HTR-8/SVneo (cell line): Measurements from ENCODE around the gene ELMO2.

Source experiments
- DNase-seq: peaks from one replicate; pipeline ENCODE4 v3.0.0; 2011; ENCODE audit warnings: low spot score, mixed read lengths; ENCODE audit not compliant: insufficient read length
- FAIRE-seq: peaks from 2 replicates; lab custom pipeline; 2011; peaks lifted over from hg19 to GRCh38; lab: Jason Lieb, UNC

ELMO2 gene

GRCh38 chr20:46354920-46355654 is 51.3 kb downstream of the ELMO2 start:
- DNase-seq (no peak), FAIRE-seq (peak; percentile 51)

- FAIRE-seq (peak; percentile 20), DNase-seq (no peak)
Measured at GRCh38 chr20:46354207-46354555, 52.2 kb downstream of the ELMO2 start.

DNA sequence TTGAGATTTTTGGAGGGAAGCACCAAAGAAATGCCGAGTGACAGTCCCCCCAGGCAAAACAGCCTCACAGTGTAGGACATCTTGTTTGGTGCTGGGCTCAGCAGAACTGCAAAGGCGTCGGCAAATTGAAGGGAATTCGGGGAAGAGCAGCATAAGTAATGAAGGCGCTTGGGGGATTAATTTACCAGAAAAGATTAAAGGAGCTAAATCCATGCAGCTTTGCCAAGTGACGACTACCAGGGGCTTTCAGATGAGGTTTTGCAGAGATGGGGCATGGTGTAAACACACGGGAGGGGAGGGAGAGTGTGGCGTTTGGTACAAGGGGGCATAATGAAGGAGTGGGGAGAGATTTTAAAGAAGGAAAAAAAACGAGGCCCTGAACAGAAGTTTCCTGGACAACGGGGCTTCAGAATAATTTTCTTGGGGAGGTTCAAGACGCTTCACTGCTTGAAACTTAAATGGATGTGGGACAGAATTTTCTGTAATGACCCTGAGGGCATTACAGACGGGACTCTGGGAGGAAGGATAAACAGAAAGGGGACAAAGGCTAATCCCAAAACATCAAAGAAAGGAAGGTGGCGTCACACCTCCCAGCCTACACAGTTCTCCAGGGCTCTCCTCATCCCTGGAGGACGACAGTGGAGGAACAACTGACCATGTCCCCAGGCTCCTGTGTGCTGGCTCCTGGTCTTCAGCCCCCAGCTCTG is 52.8 kb downstream of the ELMO2 start:
- DNase-seq (no peak), FAIRE-seq (no peak)

- DNase-seq: no peak
- no peak for FAIRE-seq
Measured at GRCh38 chr20:46352370-46352938, 54.0 kb downstream of the ELMO2 start.

DNA sequence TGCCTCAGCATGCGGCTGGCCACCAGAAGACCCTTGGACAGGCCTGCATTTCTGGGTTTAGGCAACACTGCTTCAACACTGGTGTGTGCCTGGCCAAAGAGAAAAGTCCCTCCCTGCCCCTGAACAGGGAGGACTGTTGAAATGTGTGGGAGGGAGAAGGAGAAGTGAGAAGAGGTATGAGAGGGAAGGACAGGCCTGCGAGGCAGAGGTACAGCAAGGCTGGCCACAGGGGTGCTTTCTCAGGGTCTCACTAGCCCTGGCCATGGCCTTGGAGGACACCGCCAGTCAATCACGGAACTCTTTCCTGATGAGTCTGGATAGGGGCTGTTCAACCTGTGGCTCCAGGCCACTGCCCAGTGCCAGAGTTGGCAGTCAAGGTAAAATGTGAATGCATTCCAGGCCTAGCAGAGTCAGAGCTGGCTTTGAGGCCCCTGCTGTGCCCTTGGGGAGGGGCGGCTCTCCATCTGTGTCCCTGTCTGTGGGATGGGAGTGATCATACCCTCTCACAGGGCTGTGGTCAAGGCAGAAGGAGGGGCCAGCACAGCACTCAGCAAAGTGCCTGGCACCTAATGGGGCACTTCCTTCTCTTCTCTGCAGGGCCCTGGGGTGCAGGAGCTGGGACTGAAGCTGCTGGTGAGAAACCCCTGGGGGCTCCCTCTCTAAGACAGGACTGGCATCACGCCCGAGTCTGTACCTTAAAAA is 54.9 kb downstream of the ELMO2 start:
- DNase-seq (no peak), FAIRE-seq (peak; percentile 13)

DNA sequence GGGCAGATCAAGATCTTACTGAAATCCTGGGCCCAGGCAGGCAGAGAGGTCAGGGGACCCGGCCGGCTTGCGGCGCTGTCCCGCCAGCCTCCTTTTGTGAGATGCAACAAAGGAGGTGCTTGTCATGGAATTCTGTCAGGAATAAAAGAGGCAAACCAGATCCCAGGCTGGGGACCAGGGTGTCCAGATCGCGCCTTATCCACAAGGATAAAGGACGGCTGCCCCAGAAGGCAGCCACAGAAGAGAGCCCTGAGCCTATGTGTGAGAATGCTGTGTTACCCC is 55.5 kb downstream of the ELMO2 start:
- DNase-seq (no peak), FAIRE-seq (no peak)

- peak; percentile 95 for DNase-seq
- peak; percentile 64 for FAIRE-seq
Measured at GRCh38 chr20:46350201-46350985, 56.0 kb downstream of the ELMO2 start.

DNA sequence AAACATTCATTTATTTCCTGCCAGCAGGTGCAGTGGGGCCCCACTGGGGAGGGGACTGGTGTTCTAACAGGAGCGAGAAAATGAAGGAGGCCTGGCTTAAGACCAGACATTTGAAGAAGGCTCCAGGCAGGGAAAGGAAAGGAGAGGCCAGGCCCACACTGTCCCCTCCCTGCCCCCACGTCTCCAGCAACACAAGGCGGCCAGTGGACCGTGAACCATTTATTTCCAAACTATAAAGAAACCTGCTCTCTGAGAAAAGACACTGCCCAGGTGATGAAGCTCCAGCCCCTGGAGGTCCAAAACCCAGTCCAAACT is 56.7 kb downstream of the ELMO2 start:
- DNase-seq: no peak
- no peak for FAIRE-seq

- FAIRE-seq: no peak
- peak; percentile 81 for DNase-seq
Measured at GRCh38 chr20:46349035-46349741, 57.2 kb downstream of the ELMO2 start.

GRCh38 chr20:46347841-46348803 is 58.3 kb downstream of the ELMO2 start:
- no peak for DNase-seq

DNA sequence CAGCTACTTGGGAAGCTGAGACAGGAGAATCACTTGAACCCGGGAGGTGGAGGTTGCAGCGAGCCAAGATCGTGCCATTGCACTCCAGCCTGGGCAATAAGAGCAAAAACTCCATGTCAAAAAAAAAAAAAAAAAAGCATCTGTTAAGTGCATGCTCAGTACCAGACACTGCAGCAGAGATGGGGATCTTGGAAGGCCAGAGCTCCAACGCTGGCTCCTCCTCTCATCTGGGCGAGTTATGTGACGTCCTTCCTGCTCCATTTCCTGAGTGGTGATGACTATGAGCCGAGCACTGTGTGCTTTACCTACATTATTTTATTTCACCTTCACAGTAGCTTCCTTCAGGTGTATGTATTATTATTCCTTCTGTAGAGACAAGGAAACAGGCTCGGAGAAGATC is 59.6 kb downstream of the ELMO2 start:
- DNase-seq: no peak
- peak; percentile 72 for FAIRE-seq

More at GRCh38 chr20:46347841-46348803, 58.3 kb downstream of the ELMO2 start:
- FAIRE-seq: peak; percentile 9

DNA sequence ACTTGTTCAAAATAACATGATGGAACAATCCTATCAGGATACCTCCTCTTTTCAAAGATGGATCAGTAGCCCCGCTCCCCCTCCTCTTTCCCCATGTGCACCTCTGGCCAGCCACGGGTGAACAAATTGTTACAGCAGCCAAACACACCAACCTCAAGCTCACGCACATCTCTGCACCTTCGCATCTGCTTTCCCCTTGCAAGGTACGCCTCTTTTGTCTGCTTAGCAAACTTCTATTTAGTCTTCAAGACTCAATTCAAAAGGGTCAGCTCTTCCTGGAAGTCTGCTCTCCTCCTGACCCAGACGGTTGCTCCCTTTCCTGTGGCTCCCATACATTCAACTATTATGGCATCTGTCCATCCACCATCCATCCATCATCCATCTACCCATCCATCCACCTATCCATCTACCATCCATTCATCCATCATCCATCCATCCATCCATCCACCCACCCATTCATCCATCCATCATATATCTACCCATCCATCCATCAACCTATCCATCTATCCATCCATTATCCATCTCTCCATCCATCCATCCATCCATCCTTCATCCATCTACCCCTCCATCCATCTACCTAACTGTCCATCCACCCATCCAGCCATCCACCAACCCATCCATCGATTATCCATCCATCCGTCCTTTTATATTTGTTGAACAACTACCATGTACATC is 61.8 kb downstream of the ELMO2 start:
- FAIRE-seq (peak; percentile 99), DNase-seq (no peak)

- no peak for DNase-seq
- FAIRE-seq: no peak
Measured at GRCh38 chr20:46343975-46344357, 62.4 kb downstream of the ELMO2 start.

DNA sequence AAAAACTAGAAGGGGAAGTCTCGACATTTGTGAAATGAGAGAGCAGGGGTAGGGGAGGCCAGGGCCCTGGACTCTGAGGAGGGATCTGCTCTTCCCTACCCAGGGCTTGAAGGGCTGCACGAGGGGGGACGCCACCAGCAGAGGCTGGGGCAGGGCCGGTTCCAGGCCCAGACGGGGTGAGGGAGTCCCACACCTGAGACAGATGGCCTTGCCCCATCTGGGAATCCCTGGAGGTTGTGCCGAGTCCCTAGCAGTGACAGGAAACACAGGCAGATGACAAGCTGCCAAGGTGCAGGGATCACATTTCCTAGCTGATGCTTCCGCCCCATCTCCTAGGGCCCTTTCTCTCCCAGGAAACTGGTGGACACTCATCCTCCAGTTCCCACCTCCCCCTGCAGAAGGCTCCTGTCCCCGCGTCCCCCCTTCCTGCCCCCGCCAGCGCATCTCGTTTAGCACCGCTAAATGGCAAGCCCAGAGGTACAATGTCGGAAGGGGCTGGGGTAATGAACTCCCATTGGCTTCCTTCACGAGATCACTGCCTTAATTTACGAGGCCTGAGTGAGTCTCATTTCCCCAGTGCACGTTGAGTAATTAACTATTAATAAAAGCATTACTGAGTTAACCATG is 63.0 kb downstream of the ELMO2 start:
- FAIRE-seq (peak; percentile 44), DNase-seq (no peak)

DNA sequence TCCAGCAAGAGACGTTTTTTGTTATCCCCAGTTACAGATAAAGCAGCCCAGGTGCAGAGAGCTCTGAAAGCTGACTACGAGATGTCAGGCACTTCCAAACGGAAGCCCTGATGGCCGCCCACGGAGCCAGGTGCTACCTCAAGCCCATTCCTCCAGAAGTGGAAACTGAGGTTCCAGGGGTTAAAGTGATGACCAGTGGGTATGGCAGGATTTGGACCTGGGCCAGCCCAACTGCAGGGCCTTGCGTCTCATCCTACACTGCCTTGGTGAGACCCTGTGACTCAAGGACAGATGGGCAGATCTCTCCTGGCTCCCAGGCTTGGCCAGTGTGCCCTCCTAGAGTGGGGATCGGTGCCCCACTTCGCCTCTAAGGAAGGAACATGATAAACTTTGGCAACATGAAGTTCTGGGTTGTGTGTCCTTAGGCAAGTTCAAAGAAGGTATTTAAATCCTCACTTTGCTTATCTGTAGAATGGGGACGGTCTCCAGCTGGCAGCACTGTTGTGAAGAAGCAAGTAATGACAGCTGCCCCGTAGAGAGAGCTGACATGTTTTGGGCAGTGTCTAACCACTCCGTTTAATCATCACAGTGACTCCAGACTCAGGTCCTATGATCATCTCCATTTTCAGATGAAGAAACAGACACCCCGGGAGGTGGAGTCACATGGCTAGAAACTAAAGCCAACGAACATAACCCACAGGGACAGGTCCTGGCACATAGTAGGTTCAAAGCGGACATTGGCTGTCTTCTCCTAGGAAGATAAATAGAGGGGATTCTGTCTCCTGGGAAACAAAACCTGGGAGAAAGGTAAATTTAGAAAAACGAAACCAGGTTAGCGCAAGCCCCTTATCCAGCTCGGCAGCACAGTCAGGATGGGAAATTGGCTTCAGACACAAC is 63.7 kb downstream of the ELMO2 start:
- DNase-seq (no peak), FAIRE-seq (peak; percentile 89)

DNA sequence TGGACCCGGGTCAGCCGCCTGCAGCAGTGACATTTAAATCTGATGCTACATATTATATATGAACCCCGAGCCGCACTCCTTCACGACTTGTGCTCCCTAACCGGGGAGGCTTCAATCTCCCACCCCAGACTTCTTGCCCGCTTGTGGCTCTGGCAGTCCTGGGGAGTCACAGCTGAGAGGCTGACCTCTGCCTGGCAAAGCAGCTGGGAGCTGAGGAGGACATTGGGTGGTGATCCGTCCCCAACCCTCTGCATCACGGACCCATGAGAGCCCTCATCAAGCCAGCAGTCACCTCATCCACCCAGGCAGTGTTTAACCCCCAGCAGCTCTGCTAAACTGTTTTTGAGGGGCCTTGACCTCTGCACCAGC is 64.4 kb downstream of the ELMO2 start:
- DNase-seq: no peak
- FAIRE-seq: peak; percentile 42
